GM12865 (cell line): ENCODE results near the gene GLTP.

Experiments used
- DNase-seq: peaks from one replicate; pipeline ENCODE4 v3.0.0; 2010; ENCODE audit warnings: low read depth
- H3K4me3 ChIP-seq: 2 replicates; pipeline ENCODE4 v1.5.1; 2011; ENCODE audit warnings: mild to moderate bottlenecking, low read depth, low read length, control low read depth
- TF ChIP-seq, protein P1 (sequence below): IDR thresholded peaks from 2 replicates; pipeline ENCODE4 v1.5.1; 2011; ENCODE audit warnings: low read length, control low read depth, low read depth, inconsistent platforms; ENCODE audit not compliant: insufficient read depth; ENCODE audit errors: missing control alignments

The GLTP gene

DNA sequence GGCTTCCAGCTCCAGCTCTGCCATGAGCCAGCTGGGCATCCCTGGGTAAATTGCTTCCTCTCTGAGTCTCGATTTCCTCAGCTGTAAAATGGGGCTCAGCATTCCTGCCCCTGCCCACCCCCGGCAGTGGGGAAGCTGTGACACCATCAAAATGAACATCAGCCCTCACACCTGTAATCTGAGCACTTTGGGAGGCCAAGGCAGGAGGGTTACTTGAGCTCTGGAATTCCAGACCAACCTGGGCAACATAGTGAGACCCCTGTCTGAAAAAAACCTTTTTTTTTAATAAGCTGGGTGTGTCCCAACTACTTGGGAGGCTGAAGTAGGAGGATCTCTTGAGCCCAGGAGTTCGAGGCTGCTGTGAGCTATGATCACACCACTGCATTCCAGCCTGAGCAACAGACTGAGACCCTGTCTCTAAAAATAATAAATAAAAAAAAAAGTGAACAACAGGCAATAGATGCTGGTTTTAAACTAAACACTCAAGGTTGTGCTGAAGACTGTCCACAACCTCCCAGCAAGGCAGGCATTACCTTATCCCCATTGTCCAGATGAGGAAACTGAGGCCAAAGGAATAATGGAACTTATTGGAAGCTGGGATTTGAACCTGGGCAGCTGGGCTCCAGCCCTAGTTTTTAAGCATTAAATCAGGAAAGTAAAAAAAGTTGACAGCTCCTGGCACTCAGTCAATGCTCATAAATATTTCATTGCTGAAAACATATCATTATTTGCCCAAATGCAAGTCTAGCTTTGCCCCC lies 51.4 kb downstream of the GLTP start:
- no peak for DNase-seq
- TF ChIP-seq, protein P1, sequence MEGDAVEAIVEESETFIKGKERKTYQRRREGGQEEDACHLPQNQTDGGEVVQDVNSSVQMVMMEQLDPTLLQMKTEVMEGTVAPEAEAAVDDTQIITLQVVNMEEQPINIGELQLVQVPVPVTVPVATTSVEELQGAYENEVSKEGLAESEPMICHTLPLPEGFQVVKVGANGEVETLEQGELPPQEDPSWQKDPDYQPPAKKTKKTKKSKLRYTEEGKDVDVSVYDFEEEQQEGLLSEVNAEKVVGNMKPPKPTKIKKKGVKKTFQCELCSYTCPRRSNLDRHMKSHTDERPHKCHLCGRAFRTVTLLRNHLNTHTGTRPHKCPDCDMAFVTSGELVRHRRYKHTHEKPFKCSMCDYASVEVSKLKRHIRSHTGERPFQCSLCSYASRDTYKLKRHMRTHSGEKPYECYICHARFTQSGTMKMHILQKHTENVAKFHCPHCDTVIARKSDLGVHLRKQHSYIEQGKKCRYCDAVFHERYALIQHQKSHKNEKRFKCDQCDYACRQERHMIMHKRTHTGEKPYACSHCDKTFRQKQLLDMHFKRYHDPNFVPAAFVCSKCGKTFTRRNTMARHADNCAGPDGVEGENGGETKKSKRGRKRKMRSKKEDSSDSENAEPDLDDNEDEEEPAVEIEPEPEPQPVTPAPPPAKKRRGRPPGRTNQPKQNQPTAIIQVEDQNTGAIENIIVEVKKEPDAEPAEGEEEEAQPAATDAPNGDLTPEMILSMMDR, result no peak

DNA sequence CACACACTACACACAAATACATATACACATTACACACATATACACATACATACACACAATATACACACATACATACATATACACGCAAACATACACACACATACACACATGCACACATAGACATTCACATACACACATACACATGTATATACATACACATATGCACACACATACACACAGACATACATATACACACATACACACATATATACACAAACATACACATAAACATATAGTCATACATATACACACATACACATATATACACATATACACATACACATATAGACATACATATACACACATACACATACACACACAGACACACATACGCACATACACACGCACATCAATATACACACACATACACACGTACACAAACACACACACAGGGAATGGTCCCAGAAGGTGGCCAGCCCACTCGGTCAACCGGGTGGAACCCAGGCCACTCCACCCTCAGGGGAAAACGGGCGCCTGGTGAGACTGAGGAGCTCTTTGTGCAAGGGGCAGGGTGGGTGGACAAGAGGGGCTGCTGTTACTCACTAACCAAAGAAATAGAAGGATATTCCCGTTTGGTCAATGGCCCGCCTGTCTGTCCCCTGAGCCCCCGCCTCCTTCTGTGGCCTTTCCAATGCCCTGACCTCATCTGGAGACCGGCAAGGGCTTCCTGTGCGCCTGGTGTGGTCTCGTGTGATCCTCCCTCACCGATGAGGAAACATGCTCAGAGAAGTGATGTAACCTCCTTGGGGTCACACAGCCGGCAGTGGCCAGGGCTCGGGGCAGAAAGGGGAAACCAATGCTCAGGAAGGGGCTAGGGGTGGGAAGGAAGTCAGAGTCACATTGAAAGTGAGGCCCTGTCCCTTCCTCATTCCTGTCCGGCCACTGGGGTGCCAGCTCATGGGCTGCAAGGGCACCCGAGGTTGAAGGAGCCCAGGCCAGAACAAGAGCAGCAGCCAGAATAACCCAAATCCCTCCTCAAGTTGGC lies 52.5 kb downstream of the GLTP start:
- H3K4me3 ChIP-seq, result no peak overlapping the region
- TF ChIP-seq, protein P1, result no peak
- DNase-seq, result no peak

More for the DNA sequence above, 51.4 kb downstream of the GLTP start:
- no peak overlapping the region for H3K4me3 ChIP-seq

DNA sequence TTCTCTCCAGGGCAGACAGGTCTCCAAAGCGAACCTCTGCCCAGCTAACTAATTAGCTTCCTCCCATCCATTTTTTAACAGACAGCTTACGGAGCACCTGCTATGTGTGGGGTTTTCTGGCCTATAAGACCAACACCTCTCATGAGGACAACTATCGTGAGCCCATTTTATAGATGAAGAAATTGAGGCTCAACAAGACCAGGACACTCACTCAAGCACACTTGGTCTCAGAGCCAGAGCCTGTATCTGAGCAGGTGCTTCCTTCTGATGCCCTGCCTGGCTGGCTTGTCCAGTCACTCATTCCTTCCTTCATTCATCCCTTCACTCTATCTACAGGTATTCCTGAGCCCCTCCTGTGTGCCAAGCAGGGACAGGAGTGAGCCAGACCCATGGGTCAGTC lies 53.3 kb downstream of the GLTP start:
- TF ChIP-seq, protein P1, result no peak
- DNase-seq, result no peak
- H3K4me3 ChIP-seq, result no peak overlapping the region

DNA sequence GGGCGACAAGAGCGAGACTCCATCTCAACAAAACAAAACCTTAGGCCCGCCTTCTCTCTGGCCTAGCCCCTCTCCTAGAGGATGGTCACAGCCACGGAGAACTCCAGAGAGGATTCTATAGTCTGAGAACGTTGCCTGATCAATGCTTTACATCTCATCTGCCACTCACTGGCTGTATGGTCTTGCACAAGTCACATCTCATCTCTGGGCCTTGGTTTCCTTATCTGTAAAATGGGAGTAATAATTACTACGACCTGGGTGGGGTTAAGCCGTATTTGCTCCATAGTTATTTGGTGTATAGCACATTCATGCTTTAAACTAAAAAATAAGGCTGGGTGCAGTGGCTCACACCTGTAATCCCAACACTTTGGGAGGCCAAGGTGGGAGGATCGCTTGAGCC lies 55.6 kb downstream of the GLTP start:
- TF ChIP-seq, protein P1, result no peak
- no peak overlapping the region for H3K4me3 ChIP-seq
- DNase-seq, result no peak

DNA sequence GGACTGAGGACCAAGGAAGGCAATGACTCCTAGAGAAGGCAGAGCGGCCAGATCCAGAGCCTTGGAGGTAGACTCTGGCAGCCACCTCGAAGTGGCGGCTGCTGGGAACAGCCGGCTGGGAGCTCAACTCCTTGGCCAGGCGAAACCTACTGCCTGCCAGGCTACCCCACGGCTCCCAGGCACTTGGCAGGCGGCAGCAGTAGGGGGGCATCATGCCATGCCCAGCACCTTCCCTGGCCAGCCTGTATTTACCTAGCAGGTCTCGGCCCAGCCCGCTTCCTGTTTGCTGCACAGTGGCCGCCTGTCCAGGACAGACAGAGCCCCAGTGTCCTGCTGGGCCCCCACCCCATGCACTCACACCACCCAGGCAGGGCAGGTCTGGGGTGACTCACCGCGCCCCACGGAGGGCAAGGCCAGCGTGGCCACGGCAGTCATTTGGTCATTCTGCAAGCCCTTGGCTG lies 57.4 kb downstream of the GLTP start:
- TF ChIP-seq, protein P1, result no peak
- H3K4me3 ChIP-seq, result no peak overlapping the region
- DNase-seq, result no peak

DNA sequence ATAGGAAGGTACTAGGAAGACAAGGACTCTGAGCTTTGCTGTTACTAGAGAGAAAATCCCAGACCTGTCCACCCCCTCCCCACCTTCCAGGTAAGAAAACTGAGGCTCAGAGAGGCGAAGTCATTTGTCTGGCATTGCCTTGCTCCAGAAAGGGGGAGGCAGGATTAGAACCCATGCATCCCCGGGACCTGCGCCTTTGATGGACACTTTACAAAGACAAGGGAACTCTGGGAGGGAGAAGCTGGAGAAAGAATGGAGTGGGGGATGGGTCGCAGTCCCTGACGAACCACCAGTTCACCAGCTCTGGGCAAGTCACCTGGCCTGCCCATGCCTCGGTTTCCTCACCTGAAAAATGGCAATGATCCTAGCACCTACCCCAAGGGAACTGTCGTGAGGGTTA lies 57.9 kb downstream of the GLTP start:
- DNase-seq, result no peak
- no peak overlapping the region for H3K4me3 ChIP-seq
- TF ChIP-seq, protein P1, result no peak
